BJ (cell line): ENCODE measurements around the gene CRP. TPM values are rescaled to one million over a fixed set of nuclear protein-coding genes. Genes with fewer than 3 reads are reported as not detected.

Source experiments
- CTCF ChIA-PET: fragments of 350-600 bp; formaldehyde crosslinking; extraction: SDS; loops from one replicate; lab custom pipeline; 2021; ENCODE audit warnings: antibody characterized with exemption, inconsistent platforms; lab: Yijun Ruan, JAX
- POLR2A ChIA-PET: fragments of 300-600 bp; sonication (Branson Sonifier 250); formaldehyde crosslinking; extraction: SDS; loops from one replicate; lab custom pipeline; 2021; ENCODE audit warnings: antibody characterized with exemption; lab: Charles Lee
- DNase-seq: peaks from one replicate; pipeline ENCODE4 v3.0.0-alpha.2; 2011; ENCODE audit warnings: low read depth
- H3K27me3 ChIP-seq: 2 replicates; pipeline ENCODE4 v1.6.0; 2011; ENCODE audit warnings: low read length; ENCODE audit not compliant: control insufficient read depth, insufficient read depth
- H3K36me3 ChIP-seq: 2 replicates; pipeline ENCODE4 v1.5.1; 2011; ENCODE audit warnings: low read length; ENCODE audit not compliant: control insufficient read depth, insufficient read depth
- H3K4me3 ChIP-seq: 2 replicates; pipeline ENCODE4 v1.5.1; 2011; ENCODE audit warnings: low read depth, mild to moderate bottlenecking, control low read depth, low read length
- CTCF ChIP-seq: IDR thresholded peaks from 2 replicates; pipeline ENCODE4 v1.5.1; 2011; ENCODE audit warnings: low read depth, mild to moderate bottlenecking, control low read depth, inconsistent platforms, low read length, moderate library complexity; ENCODE audit not compliant: insufficient read depth
- polyA plus RNA-seq: library from polyadenylated mRNA; depleted of rRNA; stranded (reverse); fragments of >200 nt; gene quantifications from 2 replicates; pipeline ENCODE4 v1.2.3, GENCODE V29; 2011; rRNA removed

The CRP gene
- polyA plus RNA-seq, 1 experiment, result not detected

- DNase-seq, result no peak
- POLR2A ChIA-PET, result no interaction called here
- no peaks in the 10 kb centered on the region for H3K36me3 ChIP-seq
- TF ChIP-seq CTCF, result no peak
- no peak overlapping the region for H3K4me3 ChIP-seq
- CTCF ChIA-PET, result no interaction called here
- H3K27me3 ChIP-seq, result no peaks in the 10 kb centered on the region
Observed at GRCh38 chr1:159663552-159663951, 50.8 kb downstream of the CRP start.

Other genes with a start within 250 kb of the CRP start
- gene OR10J5, start 178.6 kb downstream of the CRP start, polyA plus RNA-seq, result not detected in 2 replicates
- gene APCS, start 126.8 kb downstream of the CRP start, polyA plus RNA-seq, result not detected in 2 replicates
- 16.0 and 22.8 TPM in 2 replicates for gene DUSP23, start 66.4 kb upstream of the CRP start, polyA plus RNA-seq
- gene FCRL6, start 87.8 kb upstream of the CRP start, polyA plus RNA-seq, result not detected in 2 replicates
- gene SLAMF8, start 112.3 kb upstream of the CRP start, polyA plus RNA-seq, result 0.05 and 0.06 TPM in 2 replicates
- gene VSIG8, start 148.1 kb upstream of the CRP start, polyA plus RNA-seq, result not detected in 2 replicates
- gene CFAP45, start 185.6 kb upstream of the CRP start, polyA plus RNA-seq, result 0.56 TPM in 2 replicates
- 628 and 745 TPM in 2 replicates for gene TAGLN2, start 210.9 kb upstream of the CRP start, polyA plus RNA-seq
- gene IGSF9, start 231.0 kb upstream of the CRP start, polyA plus RNA-seq, result not detected in 2 replicates
- gene SLAMF9, start 239.6 kb upstream of the CRP start, polyA plus RNA-seq, result not detected in 2 replicates